Left ventricle myocardium inferior (tissue), 1 donor: ENCODE data around the gene PDE8A. TPM values are rescaled to one million over a fixed set of nuclear protein-coding genes. Genes with fewer than 3 reads are reported as not detected.

Experiments
- DNase-seq: peaks from one replicate; pipeline ENCODE4 v3.0.0-alpha.2; 2020
- H3K27ac ChIP-seq: fragments of 200-600 bp; replicated peaks from 2 replicates; pipeline ENCODE4 v1.8.0; 2021
- H3K27me3 ChIP-seq: fragments of 200-600 bp; 2 replicates; pipeline ENCODE4 v1.8.0; 2021; ENCODE audit warnings: low read depth
- H3K36me3 ChIP-seq: fragments of 200-600 bp; 2 replicates; pipeline ENCODE4 v1.8.0; 2021
- H3K4me1 ChIP-seq: fragments of 200-600 bp; 2 replicates; pipeline ENCODE4 v1.8.0; 2021
- H3K4me3 ChIP-seq: fragments of 200-600 bp; 2 replicates; pipeline ENCODE4 v1.8.0; 2021; ENCODE audit warnings: mild to moderate bottlenecking, moderate library complexity
- H3K9me3 ChIP-seq: fragments of 200-600 bp; replicated peaks from 2 replicates; pipeline ENCODE4 v1.8.0; 2021
- CTCF ChIP-seq: fragments of 200-600 bp; IDR thresholded peaks from 2 replicates; pipeline ENCODE4 v1.8.0; 2021; ENCODE audit warnings: antibody characterized with exemption, mild to moderate bottlenecking, borderline replicate concordance
- intact Hi-C: fragments of 100-400 bp; cut with micrococcal nuclease; formaldehyde crosslinking; loops from one replicate; pipeline ENCODE4 v1.11.0; 2022
- total RNA-seq: library from RNA; stranded (reverse); fragmentation: NEBNext Ultra II Directional; extraction: Animal tissue kit (Norgen Biotek cat#: 25700); gene quantifications from one replicate; pipeline ENCODE4 v1.2.1, GENCODE V29; 2021
- donor health status: DM: no; HTN: yes; CAD: no; lungs with severe emphysema.

The PDE8A gene
- total RNA-seq, 1 donor from 2014 or later: 17.8 TPM

GRCh38 chr15:85027033-85027380 lies 45.4 kb downstream of the PDE8A start:
- intact Hi-C loops: no loop called here
- Histone ChIP-seq H3K9me3 (no peaks in the 10 kb centered on the region), H3K27me3 (no peaks in the 10 kb centered on the region), H3K4me3 (no peak overlapping the region), H3K4me1 (peaks cover 84% of the 10 kb centered on the region), H3K36me3 (no peaks in the 10 kb centered on the region), H3K27ac (peak overlapping the region; percentile 62)
- TF ChIP-seq CTCF: no peak
- no peak for DNase-seq

DNA sequence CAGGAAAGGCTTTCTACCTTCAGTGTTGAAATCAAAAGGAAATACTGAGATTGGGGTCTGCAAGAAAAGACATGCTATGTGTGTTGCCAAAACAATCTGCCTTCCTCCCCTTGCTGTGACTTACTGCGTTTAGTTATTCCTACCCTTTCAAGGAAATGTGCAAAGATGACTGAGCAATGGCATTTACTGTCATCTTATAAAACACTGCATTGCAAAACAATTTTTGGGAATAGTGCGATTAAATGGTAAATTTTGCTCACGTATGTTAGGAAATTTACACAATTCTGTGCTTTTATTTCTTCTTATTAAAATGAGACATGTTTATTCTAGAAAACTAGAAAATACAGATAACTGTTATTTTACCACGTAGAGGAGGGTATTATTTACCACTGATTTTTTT lies 45.8 kb downstream of the PDE8A start:
- no peak for DNase-seq
- Histone ChIP-seq H3K27me3 (no peaks in the 10 kb centered on the region), H3K36me3 (no peaks in the 10 kb centered on the region), H3K4me1 (peaks cover 84% of the 10 kb centered on the region), H3K9me3 (no peaks in the 10 kb centered on the region), H3K4me3 (no peak overlapping the region), H3K27ac (peak overlapping the region; percentile 62)
- TF ChIP-seq CTCF: no peak
- intact Hi-C loops: no loop called here

DNA sequence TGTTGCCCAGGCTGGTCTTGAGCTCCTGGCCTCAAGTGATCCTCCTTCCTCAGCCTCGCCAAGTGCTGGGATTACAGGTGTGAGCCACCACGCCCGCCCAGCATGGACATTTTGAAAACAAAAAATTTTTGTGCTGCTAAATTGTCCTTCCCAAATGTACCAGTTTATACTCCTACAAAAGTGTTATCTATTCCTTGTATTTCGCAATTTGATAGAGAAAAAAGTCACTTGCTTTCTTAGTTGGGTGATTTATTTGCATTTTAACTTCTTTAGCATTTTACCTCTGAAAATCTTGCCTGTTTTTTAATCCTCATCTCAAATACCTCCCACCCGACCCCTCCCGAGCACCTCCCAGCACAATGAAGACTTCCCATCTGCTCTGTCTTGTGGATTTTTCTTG lies 46.8 kb downstream of the PDE8A start:
- H3K36me3 ChIP-seq: no peaks in the 10 kb centered on the region
- no peaks in the 10 kb centered on the region for H3K27me3 ChIP-seq
- DNase-seq: no peak
- intact Hi-C loops: no loop called here
- no peak for TF ChIP-seq CTCF
- no peak overlapping the region for H3K27ac ChIP-seq
- peaks cover 94% of the 10 kb centered on the region for H3K4me1 ChIP-seq
- H3K4me3 ChIP-seq: no peak overlapping the region
- no peaks in the 10 kb centered on the region for H3K9me3 ChIP-seq

DNA sequence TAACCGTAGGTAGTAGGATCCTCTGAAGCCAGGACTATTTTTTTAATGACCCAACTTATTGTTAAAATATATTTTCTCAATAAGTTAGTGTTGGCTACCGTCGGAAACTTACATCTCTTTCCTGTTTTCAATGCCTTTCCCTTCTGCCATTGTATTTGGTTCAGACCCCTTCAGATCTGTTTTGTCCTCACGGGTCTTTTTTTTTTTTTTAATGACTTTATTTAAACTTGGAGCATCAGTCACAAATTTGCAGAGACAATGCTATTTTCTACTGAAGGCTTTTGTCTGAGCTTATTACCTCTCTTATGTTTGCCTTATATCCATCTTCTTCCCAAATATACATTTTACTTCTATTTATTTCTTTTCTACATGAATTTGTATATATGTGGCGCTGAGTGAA lies 47.6 kb downstream of the PDE8A start:
- intact Hi-C loops: no loop called here

DNA sequence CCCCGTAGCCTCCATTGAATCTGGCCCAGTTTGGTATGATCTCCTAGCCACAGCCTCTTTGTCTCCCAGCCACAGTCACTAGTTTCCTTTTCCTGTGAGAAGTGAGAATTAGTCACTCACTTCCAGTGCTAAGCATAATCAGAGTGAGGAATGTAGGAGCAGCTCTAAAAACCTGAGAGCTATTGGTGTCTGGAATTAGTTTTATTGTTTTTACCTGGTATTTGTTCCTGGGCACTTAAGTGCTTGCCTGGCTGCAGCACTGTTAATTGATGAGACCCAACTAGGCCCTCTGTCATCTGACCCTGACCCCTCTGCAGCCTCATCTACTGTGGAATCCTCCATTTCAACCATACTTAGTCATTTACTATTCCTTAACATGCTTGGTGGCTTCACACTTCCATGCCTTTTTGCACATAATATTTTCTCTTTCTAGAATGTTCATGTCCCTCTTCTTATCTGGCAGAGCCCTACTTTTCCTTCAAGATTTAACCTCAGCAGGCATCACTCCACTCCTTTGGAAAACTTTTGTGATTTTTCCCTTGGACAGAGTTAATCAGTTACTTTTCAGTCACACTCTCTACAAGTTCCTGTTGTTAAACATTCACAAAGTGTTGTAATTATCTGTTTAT lies 48.8 kb downstream of the PDE8A start:
- no peak overlapping the region for H3K4me3 ChIP-seq
- H3K27me3 ChIP-seq: no peaks in the 10 kb centered on the region
- intact Hi-C loops: no loop called here
- no peaks in the 10 kb centered on the region for H3K9me3 ChIP-seq
- H3K36me3 ChIP-seq: no peaks in the 10 kb centered on the region
- peaks cover 80% of the 10 kb centered on the region for H3K4me1 ChIP-seq
- no peak for TF ChIP-seq CTCF
- H3K27ac ChIP-seq: peak overlapping the region; percentile 50
- DNase-seq: no peak

More for the DNA sequence above, 47.6 kb downstream of the PDE8A start:
- Histone ChIP-seq H3K4me3 (no peak overlapping the region), H3K27ac (peak overlapping the region; percentile 50), H3K9me3 (no peaks in the 10 kb centered on the region), H3K36me3 (no peaks in the 10 kb centered on the region), H3K4me1 (peaks cover 92% of the 10 kb centered on the region), H3K27me3 (no peaks in the 10 kb centered on the region)
- TF ChIP-seq CTCF: no peak
- no peak for DNase-seq
